Measurements from ENCODE around the gene MLPH. TPM values are rescaled to one million over a fixed set of nuclear protein-coding genes. Genes with fewer than 3 reads are reported as not detected.

The MLPH gene
- total and polyA plus RNA-seq, 5 donors = 57.8 to 189 (median 138) TPM

GRCh38 chr2:237557633-237558015 lies 70.6 kb downstream of the MLPH start:
- Histone ChIP-seq H3K27me3 (ENCODE audit: control insufficient read depth, insufficient read depth) (no peaks in the 10 kb centered on the region), H3K4me3 (ENCODE audit: low read length) (no peak overlapping the region), H3K27ac (ENCODE audit: low read length) (no peak overlapping the region), H3K4me1 (ENCODE audit: control insufficient read depth, insufficient read depth, low read length) (peaks cover 8% of the 10 kb centered on the region), H3K9me3 (ENCODE audit: control insufficient read depth, low read length) (no peaks in the 10 kb centered on the region)
- intact Hi-C loops (cut with DNase I) = loop anchor here in 1 of 4 donors (10.0 kb wide), 1 partner anchor 133 kb away; no protein-coding TSS in a partner anchor
- DNase-seq = no peak
- 59% methylated on average over 4 of the region's 4 CpGs for WGBS
- ATAC-seq = no peak

- Histone ChIP-seq H3K27me3 (ENCODE audit: control insufficient read depth, insufficient read depth) (no peaks in the 10 kb centered on the region), H3K4me1 (ENCODE audit: control insufficient read depth, insufficient read depth, low read length) (peaks cover 8% of the 10 kb centered on the region), H3K27ac (ENCODE audit: low read length) (no peak overlapping the region), H3K9me3 (ENCODE audit: control insufficient read depth, low read length) (no peaks in the 10 kb centered on the region), H3K4me3 (ENCODE audit: low read length) (no peak overlapping the region)
- ATAC-seq (peak; percentile 32 to 51), DNase-seq (peak; percentile 72 to 87 (median 81))
- WGBS = 49% methylated on average over 22 of the region's 22 CpGs
- intact Hi-C loops (cut with DNase I) = loop anchor here in 1 of 4 donors (10.0 kb wide), 1 partner anchor 134 kb away; no protein-coding TSS in a partner anchor
Measured at GRCh38 chr2:237558961-237559641, 72.0 kb downstream of the MLPH start.

DNA sequence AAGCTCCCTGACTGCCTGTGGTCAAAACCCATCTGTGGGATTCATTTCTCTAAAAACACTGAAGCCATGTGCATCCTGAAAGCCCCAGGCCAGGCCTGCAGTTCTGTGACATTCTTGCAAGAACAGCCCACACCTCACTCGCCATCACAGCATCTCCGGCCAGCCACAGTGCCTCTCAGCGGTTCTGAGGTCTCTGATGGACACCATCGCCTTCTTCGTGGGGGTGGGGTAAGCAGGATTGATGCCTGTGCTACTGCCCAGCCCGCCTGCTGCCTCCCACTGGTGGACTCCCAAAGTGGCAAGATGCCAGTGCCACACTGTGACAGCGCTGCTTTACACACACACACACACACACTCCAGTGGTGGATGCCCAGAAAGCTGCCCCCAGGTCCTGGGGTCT lies 74.2 kb downstream of the MLPH start:
- intact Hi-C loops (cut with DNase I) = loop anchor here in 1 of 4 donors (2.0 kb wide), 1 partner anchor 40 kb away; no protein-coding TSS in a partner anchor
- 84% methylated on average over 7 of the region's 7 CpGs for WGBS

GRCh38 chr2:237563816-237564215 lies 76.8 kb downstream of the MLPH start:
- Histone ChIP-seq H3K9me3 (ENCODE audit: control insufficient read depth, low read length) (no peaks in the 10 kb centered on the region), H3K27me3 (ENCODE audit: control insufficient read depth, insufficient read depth) (no peaks in the 10 kb centered on the region), H3K4me1 (ENCODE audit: control insufficient read depth, insufficient read depth, low read length) (peaks cover 8% of the 10 kb centered on the region), H3K27ac (ENCODE audit: low read length) (no peak overlapping the region), H3K4me3 (ENCODE audit: low read length) (no peak overlapping the region)
- intact Hi-C loops (cut with DNase I) = no loop called here
- DNase-seq (peak in 1 of 3 donors; percentile 69), ATAC-seq (no peak)
- WGBS = 22% methylated on average over 14 of the region's 14 CpGs

More for the DNA sequence above, 74.2 kb downstream of the MLPH start:
- no peak for ATAC-seq
- peak in 1 of 3 donors; percentile 40 for DNase-seq
- Histone ChIP-seq H3K4me3 (ENCODE audit: low read length) (no peak overlapping the region), H3K27ac (ENCODE audit: low read length) (no peak overlapping the region), H3K27me3 (ENCODE audit: control insufficient read depth, insufficient read depth) (no peaks in the 10 kb centered on the region), H3K9me3 (ENCODE audit: control insufficient read depth, low read length) (no peaks in the 10 kb centered on the region), H3K4me1 (ENCODE audit: control insufficient read depth, insufficient read depth, low read length) (peaks cover 8% of the 10 kb centered on the region)

DNA sequence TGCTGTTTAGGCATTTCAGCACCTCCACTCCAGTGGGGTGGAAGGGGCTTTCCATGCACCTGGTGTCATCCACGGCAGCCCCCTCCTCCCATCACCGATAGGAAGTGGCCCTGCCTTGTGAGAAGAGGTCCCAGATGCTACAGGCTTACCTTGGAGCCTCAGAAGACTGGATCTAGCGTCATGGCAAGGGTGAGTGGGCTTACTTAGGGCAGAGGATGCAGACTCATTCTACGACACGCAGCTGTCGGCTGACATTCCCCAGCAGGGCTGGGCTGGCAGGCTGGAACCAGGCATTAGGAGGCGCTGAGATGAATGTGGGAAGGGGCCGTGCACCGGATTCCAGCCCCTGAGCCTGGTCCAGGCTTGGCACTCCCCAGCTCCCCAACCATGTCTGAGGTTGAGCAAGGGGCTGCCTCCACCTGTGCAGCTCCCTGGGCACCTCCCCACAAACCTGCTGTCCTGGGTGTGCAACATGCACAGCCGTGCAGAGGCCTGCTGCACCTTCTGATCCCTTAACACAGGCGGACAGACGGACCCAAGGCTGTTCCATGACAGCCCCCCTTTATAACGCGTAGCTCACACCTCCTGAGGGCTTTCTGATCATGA lies 77.6 kb downstream of the MLPH start:
- H3K27me3 ChIP-seq (ENCODE audit: control insufficient read depth, insufficient read depth) = no peaks in the 10 kb centered on the region
- WGBS = 73% methylated on average over 14 of the region's 14 CpGs
- no peak overlapping the region for H3K27ac ChIP-seq (ENCODE audit: low read length)
- no peak for ATAC-seq
- intact Hi-C loops (cut with DNase I) = no loop called here
- DNase-seq = no peak
- H3K4me3 ChIP-seq (ENCODE audit: low read length) = no peak overlapping the region
- H3K9me3 ChIP-seq (ENCODE audit: control insufficient read depth, low read length) = no peaks in the 10 kb centered on the region
- peaks cover under 1% of the 10 kb centered on the region for H3K4me1 ChIP-seq (ENCODE audit: control insufficient read depth, insufficient read depth, low read length)

- ATAC-seq (no peak), DNase-seq (no peak)
- Histone ChIP-seq H3K9me3 (ENCODE audit: control insufficient read depth, low read length) (no peaks in the 10 kb centered on the region), H3K4me3 (ENCODE audit: low read length) (no peak overlapping the region), H3K4me1 (ENCODE audit: control insufficient read depth, insufficient read depth, low read length) (no peaks in the 10 kb centered on the region), H3K27me3 (ENCODE audit: control insufficient read depth, insufficient read depth) (no peaks in the 10 kb centered on the region), H3K27ac (ENCODE audit: low read length) (no peak overlapping the region)
- intact Hi-C loops (cut with DNase I) = no loop called here
- 96% methylated on average over 1 of the region's 1 CpG for WGBS
Measured at GRCh38 chr2:237565974-237566373, 78.9 kb downstream of the MLPH start.

DNA sequence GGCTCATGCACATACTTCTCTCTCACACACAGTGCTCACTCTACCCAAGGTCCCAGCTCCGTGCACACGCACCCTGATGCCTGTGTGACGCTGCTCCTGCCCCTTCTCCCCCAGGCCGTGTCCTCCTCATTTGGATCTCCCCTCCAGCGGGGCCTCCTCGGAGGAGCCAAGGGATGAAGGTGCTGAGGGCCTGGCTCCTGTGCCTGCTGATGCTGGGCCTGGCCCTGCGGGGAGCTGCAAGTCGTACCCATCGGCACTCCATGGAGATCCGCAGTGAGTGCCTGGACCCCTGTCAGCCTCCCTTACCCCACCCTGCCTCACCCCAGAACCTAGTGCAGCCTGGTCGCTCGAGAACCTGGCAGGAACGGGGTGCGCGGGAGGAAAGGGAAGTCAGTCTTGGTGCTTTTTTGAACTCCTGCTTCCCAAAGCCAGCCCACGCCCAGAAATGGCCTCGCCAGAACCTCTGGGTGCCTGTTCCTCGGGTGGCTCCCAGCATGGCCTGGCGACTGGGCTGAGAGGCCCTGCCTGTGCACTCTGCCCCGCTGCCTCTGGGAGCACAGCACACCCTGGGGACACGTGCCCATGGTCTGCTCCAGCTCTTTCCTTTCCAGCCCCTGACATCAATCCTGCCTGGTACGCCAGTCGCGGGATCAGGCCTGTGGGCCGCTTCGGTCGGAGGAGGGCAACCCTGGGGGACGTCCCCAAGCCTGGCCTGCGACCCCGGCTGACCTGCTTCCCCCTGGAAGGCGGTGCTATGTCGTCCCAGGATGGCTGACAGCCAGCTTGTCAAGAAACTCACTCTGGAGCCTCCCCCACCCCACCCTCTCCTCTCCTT lies 79.6 kb downstream of the MLPH start, which contains the start of gene PRLH:
Gene PRLH (plus strand): TSS at position 174 of the 835 bp plus-strand sequence. CDS start 0 bp downstream, at position 174.
- H3K4me3 ChIP-seq (ENCODE audit: low read length) = no peak within 1 kb of the TSS
- ATAC-seq (no peak), DNase-seq (no peak)
- no peaks in the 10 kb centered on the region for H3K4me1 ChIP-seq (ENCODE audit: control insufficient read depth, insufficient read depth, low read length)
- no peaks in the 10 kb centered on the region for H3K9me3 ChIP-seq (ENCODE audit: control insufficient read depth, low read length)
- no peaks in the 10 kb centered on the region for H3K27me3 ChIP-seq (ENCODE audit: control insufficient read depth, insufficient read depth)
- WGBS = 72% methylated on average over 32 of the region's 32 CpGs
- intact Hi-C loops (cut with DNase I) = no loop called here
- H3K27ac ChIP-seq (ENCODE audit: low read length) = no peak within 1 kb of the TSS

DNA sequence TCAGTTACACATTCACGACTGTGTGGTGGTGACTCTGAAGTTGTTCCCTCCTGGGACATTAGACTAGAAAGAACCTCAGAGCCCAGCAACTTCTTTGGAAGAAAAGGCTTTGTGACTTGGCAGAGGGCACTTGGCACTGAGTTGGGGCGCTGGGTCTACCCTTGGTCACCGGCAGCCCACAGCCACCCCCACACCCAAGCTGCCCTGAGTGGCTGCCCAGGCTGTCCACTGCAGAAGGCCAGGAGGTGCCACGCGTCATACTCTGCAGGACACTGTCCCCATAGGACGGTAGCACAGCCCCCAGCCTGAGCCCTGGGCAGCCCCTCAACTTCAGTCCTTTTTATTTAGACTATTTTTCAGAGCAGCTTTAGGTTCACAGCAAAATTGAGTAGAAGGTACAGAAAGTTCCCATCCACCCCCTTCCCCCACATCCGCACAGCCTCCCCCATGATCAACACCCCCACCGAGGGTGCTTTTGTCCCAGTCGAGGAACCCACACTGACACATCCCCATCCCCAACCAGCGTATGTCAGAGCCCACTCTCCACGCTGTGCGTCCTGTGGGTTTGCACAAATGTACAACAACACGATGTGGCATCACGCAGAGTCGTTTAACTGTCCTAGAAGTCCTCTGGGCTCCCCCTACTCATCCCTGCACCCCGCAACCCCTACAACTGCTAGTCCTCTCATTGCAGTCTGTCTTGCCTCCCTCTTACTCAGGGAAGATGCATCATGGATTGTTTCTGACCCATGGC lies 80.4 kb downstream of the MLPH start:
- no peak overlapping the region for H3K4me3 ChIP-seq (ENCODE audit: low read length)
- intact Hi-C loops (cut with DNase I) = no loop called here
- no peaks in the 10 kb centered on the region for H3K27me3 ChIP-seq (ENCODE audit: control insufficient read depth, insufficient read depth)
- H3K4me1 ChIP-seq (ENCODE audit: control insufficient read depth, insufficient read depth, low read length) = no peaks in the 10 kb centered on the region
- H3K27ac ChIP-seq (ENCODE audit: low read length) = no peak overlapping the region
- no peaks in the 10 kb centered on the region for H3K9me3 ChIP-seq (ENCODE audit: control insufficient read depth, low read length)
- ATAC-seq (no peak), DNase-seq (no peak)
- 82% methylated on average over 16 of the region's 16 CpGs for WGBS

DNA sequence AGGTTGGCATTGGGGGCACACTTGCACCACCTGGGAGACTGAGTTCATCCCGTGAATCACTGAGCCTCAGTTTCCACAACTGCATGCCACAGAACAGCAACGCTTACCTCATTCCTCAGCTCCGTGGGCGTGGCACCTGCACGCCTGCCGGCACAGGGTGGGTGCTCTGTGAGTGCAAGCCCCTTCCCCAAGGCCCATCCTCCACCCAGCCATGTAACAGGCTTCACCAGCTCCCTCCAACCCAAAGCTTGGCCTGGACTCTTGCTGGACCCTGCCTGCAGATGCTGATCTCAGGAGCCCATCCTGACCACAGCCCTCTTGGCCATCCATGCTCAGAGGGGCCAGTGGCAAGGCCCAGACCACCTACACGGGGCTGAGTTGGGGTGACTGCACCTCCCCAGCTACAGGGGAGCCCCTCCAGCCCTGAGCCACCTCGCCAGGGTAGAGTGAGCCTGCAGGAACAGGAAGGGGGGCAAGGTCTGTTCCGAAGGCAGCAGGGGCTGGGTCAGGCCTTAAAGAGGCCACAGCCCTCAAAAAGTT lies 81.1 kb downstream of the MLPH start:
- H3K27ac ChIP-seq (ENCODE audit: low read length) = no peak overlapping the region
- intact Hi-C loops (cut with DNase I) = no loop called here
- no peaks in the 10 kb centered on the region for H3K27me3 ChIP-seq (ENCODE audit: control insufficient read depth, insufficient read depth)
- no peaks in the 10 kb centered on the region for H3K9me3 ChIP-seq (ENCODE audit: control insufficient read depth, low read length)
- no peak for DNase-seq
- WGBS = 79% methylated on average over 9 of the region's 9 CpGs
- no peak for ATAC-seq
- H3K4me1 ChIP-seq (ENCODE audit: control insufficient read depth, insufficient read depth, low read length) = no peaks in the 10 kb centered on the region
- H3K4me3 ChIP-seq (ENCODE audit: low read length) = no peak overlapping the region

DNA sequence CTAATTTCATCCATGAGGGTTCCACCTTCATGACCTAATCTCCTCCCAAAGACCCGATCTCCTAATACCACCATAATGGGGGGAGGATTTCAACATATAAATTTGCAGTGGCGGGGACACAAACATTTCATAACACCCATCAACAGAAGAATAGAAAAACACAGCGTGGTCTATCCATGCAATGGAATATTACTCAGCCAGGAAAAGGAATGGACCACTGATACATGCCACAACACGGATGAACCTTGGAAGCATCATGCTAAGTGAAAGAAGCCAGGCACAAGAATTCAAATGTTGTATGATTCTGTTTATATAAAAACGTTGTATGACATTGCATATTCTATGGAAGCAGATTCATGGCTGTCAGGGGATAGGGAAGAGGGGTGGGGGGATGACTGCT lies 82.0 kb downstream of the MLPH start:
- ATAC-seq = no peak
- no peak for DNase-seq
- Histone ChIP-seq H3K27ac (ENCODE audit: low read length) (no peak overlapping the region), H3K4me1 (ENCODE audit: control insufficient read depth, insufficient read depth, low read length) (no peaks in the 10 kb centered on the region), H3K4me3 (ENCODE audit: low read length) (no peak overlapping the region), H3K27me3 (ENCODE audit: control insufficient read depth, insufficient read depth) (no peaks in the 10 kb centered on the region), H3K9me3 (ENCODE audit: control insufficient read depth, low read length) (no peaks in the 10 kb centered on the region)
- WGBS = 88% methylated on average over 5 of the region's 5 CpGs
- intact Hi-C loops (cut with DNase I) = no loop called here

Measured in right cardiac atrium (tissue), 5 donors.